Panc1 (cell line): ENCODE data around the gene POLRMT.

Experiments
- POLR2AphosphoS5 ChIP-seq: IDR thresholded peaks from 2 replicates; pipeline ENCODE4 v1.6.1; 2012; ENCODE audit warnings: mild to moderate bottlenecking, low read depth, low read length, moderate library complexity
- TF ChIP-seq, protein P1 (sequence below): fragments of 450-650 bp; IDR thresholded peaks from 2 replicates; pipeline ENCODE4 v1.5.1; 2017; ENCODE audit warnings: mild to moderate bottlenecking
- TF ChIP-seq, protein P2 (sequence below), 2 experiments: IDR thresholded peaks; 2 replicates each; pipeline ENCODE4 v1.6.1; 2011 to 2012; ENCODE audit warnings: low read depth in 2 of 2, control low read depth in 1 of 2, low read length in 1 of 2, mild to moderate bottlenecking in 1 of 2, moderate library complexity in 1 of 2; ENCODE audit not compliant: insufficient read depth in 1 of 2

DNA sequence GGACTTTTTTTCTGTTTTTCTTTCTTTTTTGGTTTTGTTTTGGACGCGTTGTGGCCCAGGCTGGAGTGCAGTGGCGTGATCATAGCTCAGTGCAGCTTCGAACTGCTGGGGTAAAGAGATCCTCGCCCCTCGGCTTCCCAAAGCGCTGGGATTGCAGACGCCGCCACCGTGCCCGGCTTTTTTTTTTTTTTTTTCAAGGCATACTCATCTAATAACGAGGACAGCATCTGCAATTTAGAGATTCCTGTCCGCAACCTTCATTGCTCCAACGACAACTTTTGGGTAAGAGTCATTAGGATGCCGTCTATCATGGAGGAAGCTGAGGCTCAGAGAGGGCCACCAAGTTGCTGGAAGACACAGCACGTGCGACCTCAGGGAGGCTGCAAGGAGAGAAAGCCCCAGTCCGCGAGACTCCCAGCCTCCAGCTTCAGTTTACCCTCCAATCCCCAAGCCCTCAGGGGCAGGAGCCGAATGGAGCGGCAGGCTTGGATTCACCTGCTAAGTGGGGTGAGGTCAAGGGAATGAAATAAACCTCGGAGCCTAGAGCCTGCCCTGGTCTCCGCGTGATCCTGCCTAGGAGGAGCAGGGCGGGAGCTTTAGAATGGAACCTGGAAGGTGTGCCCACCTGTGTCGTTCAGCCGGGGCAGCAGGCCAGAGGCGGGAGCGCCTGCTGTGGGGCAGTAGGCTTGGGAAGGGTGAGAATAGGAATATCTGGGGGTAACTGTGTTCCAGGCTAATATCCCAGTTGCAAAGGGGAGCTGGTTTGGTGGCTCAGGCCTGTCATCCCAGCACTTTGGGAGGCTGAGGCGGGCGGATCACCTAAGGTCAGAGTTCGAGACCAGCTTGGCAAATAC is 676 bp upstream of the POLRMT start:
- TF ChIP-seq, protein P1, sequence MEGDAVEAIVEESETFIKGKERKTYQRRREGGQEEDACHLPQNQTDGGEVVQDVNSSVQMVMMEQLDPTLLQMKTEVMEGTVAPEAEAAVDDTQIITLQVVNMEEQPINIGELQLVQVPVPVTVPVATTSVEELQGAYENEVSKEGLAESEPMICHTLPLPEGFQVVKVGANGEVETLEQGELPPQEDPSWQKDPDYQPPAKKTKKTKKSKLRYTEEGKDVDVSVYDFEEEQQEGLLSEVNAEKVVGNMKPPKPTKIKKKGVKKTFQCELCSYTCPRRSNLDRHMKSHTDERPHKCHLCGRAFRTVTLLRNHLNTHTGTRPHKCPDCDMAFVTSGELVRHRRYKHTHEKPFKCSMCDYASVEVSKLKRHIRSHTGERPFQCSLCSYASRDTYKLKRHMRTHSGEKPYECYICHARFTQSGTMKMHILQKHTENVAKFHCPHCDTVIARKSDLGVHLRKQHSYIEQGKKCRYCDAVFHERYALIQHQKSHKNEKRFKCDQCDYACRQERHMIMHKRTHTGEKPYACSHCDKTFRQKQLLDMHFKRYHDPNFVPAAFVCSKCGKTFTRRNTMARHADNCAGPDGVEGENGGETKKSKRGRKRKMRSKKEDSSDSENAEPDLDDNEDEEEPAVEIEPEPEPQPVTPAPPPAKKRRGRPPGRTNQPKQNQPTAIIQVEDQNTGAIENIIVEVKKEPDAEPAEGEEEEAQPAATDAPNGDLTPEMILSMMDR: no peak
- TF ChIP-seq POLR2AphosphoS5: no peak
- TF ChIP-seq, protein P2, sequence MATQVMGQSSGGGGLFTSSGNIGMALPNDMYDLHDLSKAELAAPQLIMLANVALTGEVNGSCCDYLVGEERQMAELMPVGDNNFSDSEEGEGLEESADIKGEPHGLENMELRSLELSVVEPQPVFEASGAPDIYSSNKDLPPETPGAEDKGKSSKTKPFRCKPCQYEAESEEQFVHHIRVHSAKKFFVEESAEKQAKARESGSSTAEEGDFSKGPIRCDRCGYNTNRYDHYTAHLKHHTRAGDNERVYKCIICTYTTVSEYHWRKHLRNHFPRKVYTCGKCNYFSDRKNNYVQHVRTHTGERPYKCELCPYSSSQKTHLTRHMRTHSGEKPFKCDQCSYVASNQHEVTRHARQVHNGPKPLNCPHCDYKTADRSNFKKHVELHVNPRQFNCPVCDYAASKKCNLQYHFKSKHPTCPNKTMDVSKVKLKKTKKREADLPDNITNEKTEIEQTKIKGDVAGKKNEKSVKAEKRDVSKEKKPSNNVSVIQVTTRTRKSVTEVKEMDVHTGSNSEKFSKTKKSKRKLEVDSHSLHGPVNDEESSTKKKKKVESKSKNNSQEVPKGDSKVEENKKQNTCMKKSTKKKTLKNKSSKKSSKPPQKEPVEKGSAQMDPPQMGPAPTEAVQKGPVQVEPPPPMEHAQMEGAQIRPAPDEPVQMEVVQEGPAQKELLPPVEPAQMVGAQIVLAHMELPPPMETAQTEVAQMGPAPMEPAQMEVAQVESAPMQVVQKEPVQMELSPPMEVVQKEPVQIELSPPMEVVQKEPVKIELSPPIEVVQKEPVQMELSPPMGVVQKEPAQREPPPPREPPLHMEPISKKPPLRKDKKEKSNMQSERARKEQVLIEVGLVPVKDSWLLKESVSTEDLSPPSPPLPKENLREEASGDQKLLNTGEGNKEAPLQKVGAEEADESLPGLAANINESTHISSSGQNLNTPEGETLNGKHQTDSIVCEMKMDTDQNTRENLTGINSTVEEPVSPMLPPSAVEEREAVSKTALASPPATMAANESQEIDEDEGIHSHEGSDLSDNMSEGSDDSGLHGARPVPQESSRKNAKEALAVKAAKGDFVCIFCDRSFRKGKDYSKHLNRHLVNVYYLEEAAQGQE (IDR thresholded peaks at IDR 0.05; ENCODE audit: insufficient read depth in 1 of 2, low read depth in 2 of 2, low read length in 1 of 2): no peak
